K562 (cell line): ENCODE measurements around the gene MSN. TPM values are rescaled to one million over a fixed set of nuclear protein-coding genes. Genes with fewer than 3 reads are reported as not detected.

ENCODE experiments used
- ATAC-seq: fragments of 200-7000 bp; cut with Tn5 transposase; 3 replicates; pipeline ENCODE4 v1.9.1; 2020; ENCODE audit warnings: moderate library complexity
- BruUV-seq: library from RNA; stranded (reverse); fragments of 400-500 nt; replicated peaks from 2 replicates; lab custom pipeline; 2021; lab: Mats Ljungman, UMichigan
- CTCF ChIA-PET: fragments of 300-600 bp; formaldehyde crosslinking; extraction: SDS; loops from one replicate; lab custom pipeline; 2021; ENCODE audit warnings: low intra/inter-chr PET ratio; lab: Yijun Ruan, JAX
- POLR2A ChIA-PET: fragments of 300-600, 350-650 bp; sonication (Branson Sonifier 250); formaldehyde crosslinking; extraction: SDS; loops from one replicate; lab custom pipeline; 2021; ENCODE audit warnings: antibody characterized with exemption, inconsistent platforms; lab: Yijun Ruan, JAX
- DNase-seq, 4 experiments: peaks; one replicate each; pipeline versions ENCODE4 v3.0.0 to v3.0.0-alpha.2; 2011 to 2018; ENCODE audit warnings: low spot score in 3 of 4, mixed read lengths in 3 of 4; ENCODE audit errors: extremely low read depth in 1 of 4
- FAIRE-seq: peaks from 2 replicates; lab custom pipeline; 2011; peaks lifted over from hg19 to GRCh38; lab: Jason Lieb, UNC
- H2AFZ ChIP-seq: 2 replicates; pipeline ENCODE4 v1.6.0; 2011; ENCODE audit warnings: low read depth, low read length, control low read depth, inconsistent platforms
- H3K27ac ChIP-seq: fragments of 200-600 bp; 3 replicates; pipeline ENCODE4 v1.8.0; 2011; ENCODE audit warnings: low read depth, mild to moderate bottlenecking, control low read depth, inconsistent platforms, low read length, moderate library complexity, mixed read lengths; ENCODE audit errors: extremely low read depth
- H3K27me3 ChIP-seq, 2 experiments: fragments of 300-600 bp in 1 of 2; 2 replicates in 1 of 2; 3 replicates in 1 of 2; pipeline versions ENCODE4 v1.6.0 to v1.8.0; 2011; ENCODE audit warnings: inconsistent platforms in 2 of 2, low read length in 2 of 2, mild to moderate bottlenecking in 1 of 2, mixed read lengths in 1 of 2, moderate library complexity in 1 of 2; ENCODE audit not compliant: control insufficient read depth in 2 of 2, insufficient read depth in 2 of 2
- H3K36me3 ChIP-seq: fragments of 300-600 bp; 3 replicates; pipeline ENCODE4 v1.8.0; 2011; ENCODE audit warnings: mild to moderate bottlenecking, low read length, inconsistent platforms; ENCODE audit not compliant: control insufficient read depth, insufficient read depth
- H3K4me1 ChIP-seq, 2 experiments: fragments of 200-600 bp in 1 of 2; replicated peaks in 1 of 2; 2 replicates in 1 of 2; 3 replicates in 1 of 2; pipeline versions ENCODE4 v1.5.1 to v1.8.0; 2011; ENCODE audit warnings: inconsistent platforms in 2 of 2, low read length in 2 of 2, mild to moderate bottlenecking in 1 of 2, mixed read lengths in 1 of 2, moderate library complexity in 1 of 2; ENCODE audit not compliant: control insufficient read depth in 2 of 2, insufficient read depth in 2 of 2
- H3K4me2 ChIP-seq: 2 replicates; pipeline ENCODE4 v1.6.1; 2011; ENCODE audit warnings: low read length, control low read depth, inconsistent platforms, mixed read lengths; ENCODE audit not compliant: insufficient read depth
- H3K4me3 ChIP-seq: fragments of 200-600 bp; sonication (generic), shearing (Covaris generic); 2 replicates; pipeline ENCODE4 v1.5.1; 2016; ENCODE audit warnings: control low read depth, inconsistent platforms
- H3K79me2 ChIP-seq: fragments of 200-600 bp; 3 replicates; pipeline ENCODE4 v1.8.0; 2011; ENCODE audit warnings: low read length, inconsistent platforms; ENCODE audit not compliant: control insufficient read depth, insufficient read depth
- H3K9ac ChIP-seq, 2 experiments: 2 replicates each; pipeline versions ENCODE4 v1.6.0 to v1.6.1; 2011; ENCODE audit warnings: low read depth in 2 of 2, low read length in 2 of 2, control low read depth in 1 of 2, inconsistent platforms in 1 of 2, mild to moderate bottlenecking in 1 of 2, mixed read lengths in 1 of 2; ENCODE audit not compliant: insufficient read depth in 1 of 2
- H3K9me1 ChIP-seq: one replicate; pipeline ENCODE4 v1.6.0; 2011; ENCODE audit warnings: inconsistent platforms, mild to moderate bottlenecking, low read length, moderate library complexity; ENCODE audit not compliant: control insufficient read depth, insufficient read depth
- H3K9me3 ChIP-seq: replicated peaks from 2 replicates; pipeline ENCODE4 v1.5.1; 2011; ENCODE audit warnings: low read depth, low read length, inconsistent platforms; ENCODE audit not compliant: control insufficient read depth, insufficient read depth
- H4K20me1 ChIP-seq: replicated peaks from 2 replicates; pipeline ENCODE4 v1.6.1; 2011; ENCODE audit warnings: low read length, inconsistent platforms, mixed read lengths; ENCODE audit not compliant: control insufficient read depth, insufficient read depth
- DNMT1 ChIP-seq: fragments of 450-650 bp; IDR thresholded peaks from 2 replicates; pipeline ENCODE4 v1.6.1; 2016; ENCODE audit warnings: antibody characterized with exemption, mild to moderate bottlenecking
- GTF2A2 ChIP-seq: IDR thresholded peaks from 2 replicates; pipeline ENCODE4 v1.6.1; 2016; ENCODE audit warnings: mild to moderate bottlenecking, missing genetic modification characterization, missing compliant biosample characterization
- MEIS2 ChIP-seq: fragments of 450-650 bp; IDR thresholded peaks from 2 replicates; pipeline ENCODE4 v1.6.1; 2014; ENCODE audit warnings: mild to moderate bottlenecking; ENCODE audit not compliant: partially characterized antibody
- PKNOX1 ChIP-seq: fragments of 450-650 bp; IDR thresholded peaks from 2 replicates; pipeline ENCODE4 v1.6.1; 2016
- TOE1 ChIP-seq, 2 experiments: fragments of 450-650 bp in 1 of 2; sonication (generic) in 1 of 2; formaldehyde crosslinking in 1 of 2; IDR thresholded peaks; 2 replicates each; pipeline versions ENCODE4 v1.7.1 to v1.8.0; 2016 to 2022; ENCODE audit warnings: borderline replicate concordance in 2 of 2, mild to moderate bottlenecking in 2 of 2, antibody characterized with exemption in 1 of 2, inconsistent platforms in 1 of 2, low read depth in 1 of 2, missing genetic modification reagents in 1 of 2, moderate library complexity in 1 of 2
- ZNF507 ChIP-seq: conservative IDR thresholded peaks from 2 replicates; pipeline ENCODE4 v1.6.1; 2017; ENCODE audit warnings: missing genetic modification characterization, missing compliant biosample characterization
- WGBS: fragments of 100-300 bp; shearing (Covaris generic); methylation state at CpG from one replicate; pipeline ENCODE4 v1.1.6; 2016; ENCODE audit warnings: low coverage, mixed read lengths; ENCODE audit not compliant: insufficient coverage; ENCODE audit errors: missing lambda C conversion rate; 5-methylcytosine and 5-hydroxymethylcytosine counted together
- in situ Hi-C: fragments of 300-500 bp; cut with MboI; formaldehyde crosslinking; loops from 4 replicates; pipeline ENCODE4 v1.15.0; 2018; ENCODE audit warnings: inconsistent platforms, mixed read lengths
- intact Hi-C: fragments of 100-400 bp; cut with micrococcal nuclease; formaldehyde crosslinking; loops from 2 replicates; pipeline ENCODE4 v1.14.2; 2022
- polyA plus RNA-seq, 8 experiments: library from polyadenylated mRNA; depleted of rRNA in 4 of 8; stranded (reverse) in 5 of 8; unstranded in 3 of 8; fragments of >200 nt; fragmentation: Nextera tagmentation in 2 of 8; fragmentation: Illumina TruSeq in 1 of 8; extraction: Ambion mirVana in 2 of 8; extraction: Trizol in 1 of 8; gene quantifications; 2 replicates each; pipeline versions ENCODE4 v1.2.1 to v1.2.3, GENCODE V29; 2011 to 2014; ENCODE audit warnings: inconsistent platforms in 1 of 8, missing spikeins in 1 of 8
- total RNA-seq, 7 experiments: library from RNA; depleted of rRNA in 6 of 7; stranded (reverse); fragments of >200 nt in 6 of 7; fragmentation: Illumina TruSeq in 2 of 7; extraction: Trizol in 2 of 7; gene quantifications; 2 replicates each; pipeline versions ENCODE4 v1.2.1 to v1.2.3, GENCODE V29; 2011 to 2021; ENCODE audit warnings: low replicate concordance in 1 of 7

MSN gene
- total and polyA plus RNA-seq, 9 of the 15 experiments (the other 6 are each of a cell fraction or from before 2014, with no cell fraction given) = 128 to 486 (median 237) TPM

- ATAC-seq = no peak
- intact Hi-C loops = no loop called here
- ChIA-PET POLR2A (interaction anchor here (1.2 to 2.0 kb wide), 5 partner anchors 9 to 20 kb away, joined by 3 to 6 read pairs (median 4); no protein-coding TSS in a partner anchor), CTCF (no interaction called here)
- no peak overlapping the region for H3K9ac ChIP-seq
- no peak for FAIRE-seq
- H3K4me2 ChIP-seq = no peak overlapping the region
- no peaks in the 10 kb centered on the region for H3K9me3 ChIP-seq
- H3K4me1 ChIP-seq = peaks cover 0 to 19% of the 10 kb centered on the region in 2 experiments; a peak in 3 of 5 replicates
- no peak overlapping the region for H3K4me3 ChIP-seq
- TF ChIP-seq PKNOX1 (0 out of 2 replicates have a peak, but pooled peaks have one; percentile 28), GTF2A2 (tag) (no peak)
- H4K20me1 ChIP-seq = peaks cover 40% of the 10 kb centered on the region
- H2AFZ ChIP-seq = no peak overlapping the region
- BruUV-seq = no TSS peak
- no peak for DNase-seq
- peaks cover 57% of the 10 kb centered on the region; the same call in 2 of the 3 replicates for H3K36me3 ChIP-seq
- H3K27ac ChIP-seq = no peak overlapping the region
- in situ Hi-C loops = no loop called here
- H3K79me2 ChIP-seq = peaks cover 98% of the 10 kb centered on the region
- H3K9me1 ChIP-seq = peaks cover 6% of the 10 kb centered on the region
- H3K27me3 ChIP-seq = no peaks in the 10 kb centered on the region
Observed at GRCh38 chrX:65686236-65686635, 18.8 kb downstream of the MSN start.

- intact Hi-C loops = no loop called here
- TF ChIP-seq TOE1 (IDR thresholded peaks at IDR 0.05; ENCODE audit: borderline replicate concordance) = no peak
- TF ChIP-seq TOE1 (CRISPR knock-in tag; IDR thresholded peaks at IDR 0.05; ENCODE audit: borderline replicate concordance, low read depth) = no peak
- no peak for TF ChIP-seq DNMT1
- no peak for TF ChIP-seq MEIS2
- no peak for TF ChIP-seq ZNF507 (tag)
Observed at GRCh38 chrX:65687367-65687766, 19.9 kb downstream of the MSN start.

More at GRCh38 chrX:65687367-65687766, 19.9 kb downstream of the MSN start:
- Histone ChIP-seq H3K4me3 (no peak overlapping the region), H3K9ac (no peak overlapping the region), H4K20me1 (peaks cover 38% of the 10 kb centered on the region), H3K4me1 (peaks cover 0 to 25% of the 10 kb centered on the region in 2 experiments; a peak in 3 of 5 replicates), H3K9me3 (no peaks in the 10 kb centered on the region), H3K9me1 (peaks cover 6% of the 10 kb centered on the region), H3K4me2 (no peak overlapping the region), H3K27me3 (no peaks in the 10 kb centered on the region), H2AFZ (no peak overlapping the region), H3K27ac (no peak overlapping the region), H3K79me2 (peaks cover 98% of the 10 kb centered on the region), H3K36me3 (peaks cover 52% of the 10 kb centered on the region; the same call in 2 of the 3 replicates)
- in situ Hi-C loops = no loop called here
- ChIA-PET POLR2A (interaction anchor here (0.6 to 2.0 kb wide), 2 partner anchors 17 to 341 kb away, joined by 4 read pairs; no protein-coding TSS in a partner anchor), CTCF (no interaction called here)
- no peak for FAIRE-seq
- ATAC-seq = no peak
- no TSS peak for BruUV-seq
- DNase-seq = no peak
- WGBS = 74% methylated on average over 3 of the region's 3 CpGs
